Measurements from ENCODE around the gene PPP1R9B.

Gene PPP1R9B

GRCh38 chr17:50129353-50129727 lies 21.1 kb downstream of the PPP1R9B start:
- peak in 1 of 51 donors; percentile 37 for DNase-seq

DNA sequence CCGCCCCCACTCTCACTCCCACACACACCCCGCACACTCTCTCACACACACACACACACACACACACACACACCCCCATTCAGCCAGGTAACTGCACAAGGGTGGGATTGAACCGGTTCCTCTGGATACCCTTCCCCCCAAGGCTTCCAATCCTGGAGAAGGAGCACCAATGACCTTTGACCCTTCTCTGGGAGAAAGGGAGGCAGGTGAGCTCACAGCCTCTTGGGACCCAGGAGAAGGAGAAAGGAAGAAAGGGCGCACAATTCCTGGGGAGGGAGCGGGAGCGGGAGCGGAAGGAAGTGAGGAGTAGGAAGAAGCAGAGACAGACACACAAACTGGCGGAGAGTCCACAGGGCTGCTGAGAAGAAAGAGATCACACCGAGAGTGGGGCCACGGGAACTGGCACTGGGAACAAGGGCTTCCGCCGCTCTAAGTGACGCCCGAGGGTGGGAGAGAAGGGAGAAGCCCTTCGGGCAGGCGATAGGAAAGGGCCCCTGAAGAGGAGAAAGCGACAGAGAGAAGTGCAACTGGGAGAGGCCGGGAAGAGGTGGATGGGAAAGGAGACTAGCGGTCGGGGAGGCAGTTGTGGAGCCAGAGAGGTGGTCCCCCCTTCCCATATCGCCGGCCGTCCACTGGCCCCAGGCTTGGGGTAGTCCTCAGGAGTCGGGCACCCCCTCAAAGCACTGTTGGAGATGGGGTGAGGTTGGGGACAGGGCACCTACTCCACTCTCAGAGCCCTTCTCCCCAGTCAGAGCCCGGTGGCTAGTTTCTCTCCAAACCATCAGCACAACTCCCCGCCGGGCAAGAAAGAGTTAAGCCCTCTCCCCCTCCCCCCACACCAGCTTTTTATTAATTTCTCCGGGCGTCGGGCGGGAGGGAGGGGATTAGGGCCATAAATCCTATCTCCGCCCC lies 21.8 kb downstream of the PPP1R9B start:
- DNase-seq = peak in 4 of 51 donors; percentile 15 to 52 (median 36)

DNA sequence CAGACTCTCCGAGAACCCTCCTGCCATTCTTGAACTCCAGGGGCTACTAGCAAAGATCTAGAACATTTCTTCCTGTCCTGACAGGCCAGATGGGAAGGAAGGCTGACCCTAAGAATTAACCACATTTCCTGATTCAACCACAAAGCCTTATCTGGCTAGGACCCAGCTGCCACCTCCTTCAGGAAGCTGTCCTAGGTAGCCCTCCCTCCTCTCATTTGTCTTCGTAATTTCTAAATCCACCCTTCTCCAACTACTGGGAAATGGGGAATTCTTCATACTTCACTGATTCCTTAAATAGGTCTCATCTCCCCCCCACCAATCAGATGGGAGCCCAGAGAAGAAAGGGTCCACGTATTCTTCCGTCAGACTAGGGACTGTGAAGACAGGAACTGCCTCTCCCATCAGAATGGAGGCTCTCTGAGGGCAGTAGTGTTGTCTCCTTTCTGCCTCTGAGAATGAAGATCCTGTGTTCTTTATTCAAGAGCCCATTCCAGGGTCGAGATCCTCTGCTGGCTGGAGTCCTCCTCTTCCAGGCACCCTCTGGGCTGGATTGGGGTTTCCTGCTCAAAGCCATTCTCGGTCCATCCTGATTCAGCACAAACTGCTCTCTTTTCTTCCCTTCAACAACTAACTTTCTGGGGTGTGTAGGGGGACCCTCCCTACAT lies 22.6 kb downstream of the PPP1R9B start:
- DNase-seq = no peak

DNA sequence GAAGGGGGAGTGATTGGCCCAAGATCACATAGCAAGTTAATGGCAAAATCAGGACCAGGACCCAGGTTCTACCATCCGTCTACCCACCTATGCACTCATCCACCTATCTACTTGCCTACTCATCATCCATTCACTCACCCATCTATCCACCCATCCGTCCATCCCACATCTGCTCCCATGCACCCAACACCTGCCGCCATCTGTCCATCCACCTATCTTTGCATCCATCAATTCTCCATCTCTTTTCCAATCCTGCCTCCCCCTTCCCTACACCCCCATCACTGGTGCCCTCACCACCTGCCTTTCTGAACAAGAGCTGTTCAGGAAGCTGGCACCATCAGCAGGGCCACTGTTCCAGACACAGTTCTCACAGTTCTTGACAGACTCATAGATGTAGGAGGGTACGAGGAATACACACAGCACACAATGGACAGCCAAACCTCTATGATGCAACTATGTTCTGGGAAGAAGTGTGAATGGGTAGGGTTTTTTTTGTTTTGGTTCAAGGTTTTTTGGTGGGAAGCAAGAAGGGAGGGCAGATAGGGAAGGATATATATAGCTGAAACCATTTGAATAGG lies 25.0 kb downstream of the PPP1R9B start:
- DNase-seq = peak in 1 of 51 donors; percentile 29

DNA sequence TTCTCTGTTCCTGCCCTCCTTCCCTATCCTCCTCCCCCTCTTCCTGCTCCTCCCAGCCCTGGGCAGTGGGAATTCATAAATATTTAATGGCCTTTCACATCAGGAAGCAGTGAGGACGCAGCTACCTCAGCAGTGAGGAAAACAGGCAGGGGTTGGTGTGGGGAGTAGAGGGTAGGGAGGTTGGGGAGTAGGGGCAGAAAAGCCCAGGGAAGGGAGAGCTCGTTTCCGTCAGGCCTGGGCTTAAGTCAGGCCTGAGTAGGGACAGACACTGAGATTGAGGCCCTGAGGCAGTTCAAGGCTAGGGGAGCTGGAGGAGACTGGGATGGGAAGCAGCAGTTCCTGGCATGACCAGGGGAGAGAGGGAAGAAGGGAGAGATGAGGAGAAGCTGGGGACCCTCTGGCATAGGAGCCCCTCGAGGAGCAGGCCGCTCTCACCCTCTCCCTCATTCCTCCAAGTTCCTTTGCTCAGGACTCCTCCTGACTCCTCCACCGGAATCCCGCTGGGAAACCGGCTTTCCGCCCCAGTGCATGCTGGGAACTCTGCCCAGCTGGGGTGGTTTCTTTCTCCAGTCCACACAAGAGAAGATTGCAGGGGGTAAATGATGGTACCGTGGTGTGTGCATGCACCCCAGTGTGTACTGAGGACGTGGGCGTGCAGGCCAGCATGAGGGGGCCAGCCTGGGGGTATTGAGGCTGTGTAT lies 26.7 kb downstream of the PPP1R9B start:
- DNase-seq = peak in 2 of 51 donors; percentile 15 to 21

- no peak for DNase-seq
Measured at GRCh38 chr17:50122945-50123344, 27.5 kb downstream of the PPP1R9B start.

GRCh38 chr17:50120475-50121253 lies 29.8 kb downstream of the PPP1R9B start:
- no peak for DNase-seq

GRCh38 chr17:50118828-50119218 lies 31.7 kb downstream of the PPP1R9B start:
- no peak for DNase-seq

DNA sequence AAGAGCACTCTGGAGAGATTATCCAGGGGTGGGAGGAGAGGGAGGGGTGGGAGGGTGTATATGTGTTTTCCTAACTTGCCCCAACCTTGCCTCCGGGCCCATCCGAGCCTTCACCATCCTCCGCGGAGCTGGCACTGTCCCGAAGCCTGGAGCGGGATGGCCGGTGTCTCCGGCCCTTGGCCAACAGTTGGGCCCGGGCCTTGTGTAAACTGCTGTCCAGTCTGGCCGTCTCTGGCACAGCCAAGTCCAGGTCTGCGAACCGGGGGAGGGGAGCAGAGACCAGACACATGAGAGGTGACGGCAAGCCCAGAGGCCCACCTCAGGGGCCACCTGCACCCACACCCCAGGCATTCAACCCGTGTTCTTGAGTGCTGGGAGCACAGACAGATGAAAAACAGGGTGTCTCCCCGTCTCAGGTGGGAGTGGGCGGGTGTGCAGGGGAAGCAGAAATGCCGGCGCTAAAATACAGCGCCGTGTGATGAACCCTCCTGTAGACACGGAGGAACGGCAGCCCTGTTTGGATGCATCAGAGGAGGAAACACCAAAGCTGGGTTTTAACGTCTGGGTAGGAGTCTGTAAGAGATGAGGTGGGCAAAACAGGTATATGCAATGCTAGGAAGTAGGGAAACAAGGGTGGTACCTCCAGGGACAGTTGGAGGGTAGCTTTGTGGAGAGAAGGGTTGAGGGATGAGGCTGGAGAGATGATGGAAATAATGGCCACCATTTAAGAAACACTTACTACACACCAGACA lies 32.2 kb downstream of the PPP1R9B start:
- no peak for DNase-seq

- DNase-seq = peak in 10 of 51 donors; percentile 12 to 43 (median 26)
Measured at GRCh38 chr17:50117202-50118051, 33.0 kb downstream of the PPP1R9B start.

DNA sequence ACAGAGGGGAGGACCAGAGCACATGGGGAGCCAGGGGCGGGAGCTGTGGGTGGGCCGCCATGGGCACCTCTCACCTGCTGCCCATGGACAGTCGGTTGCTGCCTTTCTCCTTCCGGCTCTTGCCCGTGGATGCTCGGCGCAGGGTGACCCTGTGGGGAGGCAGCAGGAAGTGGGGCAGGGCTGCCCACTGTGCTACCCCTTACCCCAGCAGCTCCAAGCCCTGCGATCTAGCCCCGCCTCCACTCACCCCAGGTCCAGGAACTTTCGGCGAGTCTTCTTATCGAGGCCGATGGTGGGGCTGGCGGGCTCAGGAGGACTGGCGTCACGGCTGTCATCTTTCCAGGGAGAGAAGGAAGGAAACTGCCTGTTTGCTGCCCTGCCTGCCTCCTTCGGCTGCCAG lies 34.7 kb downstream of the PPP1R9B start:
- DNase-seq = no peak

- peak in 11 of 51 donors; percentile 11 to 44 (median 18) for DNase-seq
Measured at GRCh38 chr17:50114849-50115357, 35.6 kb downstream of the PPP1R9B start.

DNA sequence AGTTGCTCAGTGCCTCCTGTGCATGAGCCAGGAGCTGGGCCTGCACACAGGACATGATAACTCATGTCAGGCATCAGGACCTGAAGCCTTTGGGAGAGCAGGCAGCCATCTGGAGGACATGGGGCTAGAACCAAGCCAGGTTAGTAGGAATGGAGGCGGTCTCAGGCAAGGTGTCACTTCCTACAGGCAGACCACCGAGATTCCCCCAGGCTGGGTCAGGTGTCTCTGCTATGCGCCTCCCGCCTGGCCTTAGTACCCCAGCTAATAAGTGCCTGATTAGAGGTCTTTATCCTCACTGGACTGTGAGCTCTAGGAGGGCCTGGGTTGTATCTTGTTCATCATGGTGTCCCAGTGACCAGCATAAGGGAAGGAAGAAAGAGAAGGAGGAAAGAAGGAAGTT lies 36.1 kb downstream of the PPP1R9B start:
- no peak for DNase-seq

DNA sequence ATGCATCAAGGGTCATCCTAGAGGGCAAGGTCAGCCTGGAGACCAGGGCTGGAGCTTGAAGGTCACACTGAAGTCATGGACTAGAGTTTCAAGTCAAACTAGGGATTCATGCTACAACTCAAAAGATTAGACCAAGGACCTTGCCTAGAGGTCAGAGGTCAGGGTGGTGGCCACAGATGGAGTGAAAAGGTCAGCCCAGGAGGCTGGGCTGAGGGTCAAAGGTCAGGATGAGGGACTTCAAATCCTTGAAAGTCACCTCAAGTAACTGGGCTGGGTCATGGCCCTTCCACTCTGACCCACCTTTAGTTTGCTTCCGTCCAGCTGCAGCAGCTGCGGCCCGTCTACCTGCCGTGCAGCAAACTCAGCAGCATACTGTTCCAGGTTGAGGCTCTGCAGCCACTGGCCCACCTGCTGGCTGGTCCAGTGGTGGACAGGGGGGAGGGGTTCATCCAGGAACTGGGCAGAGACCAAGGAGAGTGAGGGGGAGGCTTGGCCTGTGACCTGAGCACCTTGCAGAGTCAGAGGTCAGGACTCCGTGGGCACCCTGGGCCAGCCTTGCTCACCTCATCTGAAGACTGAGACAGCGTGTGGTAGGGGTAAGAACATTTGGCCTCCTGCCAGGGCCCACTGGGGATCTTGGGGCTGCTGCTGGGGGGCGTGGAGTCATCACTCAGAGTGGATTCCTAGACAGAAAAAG lies 36.7 kb downstream of the PPP1R9B start:
- no peak for DNase-seq

- DNase-seq = peak in 5 of 51 donors; percentile 22 to 34 (median 25)
Measured at GRCh38 chr17:50112694-50113093, 37.8 kb downstream of the PPP1R9B start.

DNA sequence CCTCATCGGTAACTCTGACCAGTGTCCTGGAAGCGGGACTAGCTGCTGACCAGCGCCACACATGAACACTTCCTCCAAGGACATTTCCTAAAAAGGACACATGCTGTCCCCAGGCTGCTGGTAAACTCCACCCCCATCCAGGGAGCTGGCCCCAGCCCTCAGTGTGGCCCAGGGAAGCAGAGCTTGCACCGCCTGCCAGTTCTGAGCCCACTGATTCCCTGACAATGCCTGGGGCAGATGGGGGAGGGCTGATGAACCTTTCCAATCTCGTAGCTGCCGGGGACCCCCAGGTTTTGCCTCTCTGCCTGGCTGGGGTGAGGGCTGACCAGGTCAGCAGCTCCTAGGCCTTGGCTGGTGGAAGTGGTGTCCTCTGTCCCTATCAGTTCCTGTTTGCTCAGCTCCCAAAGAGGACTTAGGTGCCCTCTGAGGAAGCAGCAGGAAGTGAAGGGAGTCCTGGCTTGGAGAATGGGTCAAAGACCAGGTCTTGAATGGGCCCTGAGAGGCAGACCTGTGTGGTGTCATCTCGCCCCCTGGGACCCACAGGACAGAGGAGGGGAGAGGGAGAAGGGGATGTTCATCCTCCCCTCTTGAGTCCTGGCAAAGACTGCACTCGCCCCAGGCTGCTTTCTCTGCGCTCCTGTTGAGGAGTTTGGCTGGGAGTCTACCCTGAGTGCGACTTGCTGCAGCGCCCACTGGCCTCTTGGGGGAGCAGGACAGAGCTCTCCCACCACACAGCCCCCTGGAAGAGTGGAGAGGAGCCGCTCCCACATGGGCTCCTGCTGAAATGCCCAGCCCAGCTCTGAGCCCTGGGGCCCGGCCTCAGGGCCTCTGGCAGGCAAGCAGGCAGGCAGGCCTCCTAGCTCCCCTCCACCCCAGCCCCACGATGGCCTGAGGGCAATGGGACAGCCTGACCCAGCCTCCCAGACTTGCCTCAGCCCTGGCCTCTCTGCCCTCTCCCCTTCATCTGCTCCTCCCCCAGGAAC lies 38.5 kb downstream of the PPP1R9B start:
- peak in 28 of 51 donors; percentile 14 to 65 (median 34) for DNase-seq

Measured in hypothalamus (tissue), 51 donors.